T-helper 2 cell (primary cell): ENCODE data around the gene RIT2.

Experiments
- DNase-seq, 5 experiments: peaks; one replicate each; pipeline versions ENCODE4 v3.0.0 to v3.0.0-alpha.2; 2012 to 2022
- total RNA-seq, 2 donors: gene quantifications; one replicate each; lab custom pipeline; 2026; lab: John Stamatoyannopoulos, UW

RIT2 gene
- 0 to 0.07 reads per million in 2 donors for total RNA-seq

- DNase-seq: no peak
Measured at GRCh38 chr18:43115076-43115921, at the start of gene RIT2. Gene RIT2, minus strand, starts transcription at chr18:43115685.

GRCh38 chr18:43161528-43161927, 46.0 kb upstream of the RIT2 start:
- DNase-seq: no peak

- DNase-seq: no peak
Measured at GRCh38 chr18:43160509-43160908, 45.0 kb upstream of the RIT2 start.

GRCh38 chr18:43159926-43160325, 44.4 kb upstream of the RIT2 start:
- no peak for DNase-seq

GRCh38 chr18:43159086-43159770, 43.7 kb upstream of the RIT2 start:
- DNase-seq: no peak

GRCh38 chr18:43158381-43158780, 42.9 kb upstream of the RIT2 start:
- no peak for DNase-seq

- DNase-seq: no peak
Measured at GRCh38 chr18:43155842-43156241, 40.4 kb upstream of the RIT2 start.

- no peak for DNase-seq
Measured at GRCh38 chr18:43148231-43148630, 32.7 kb upstream of the RIT2 start.

- DNase-seq: no peak
Measured at GRCh38 chr18:43141208-43141607, 25.7 kb upstream of the RIT2 start.

GRCh38 chr18:43139288-43139946, 23.9 kb upstream of the RIT2 start:
- peak in 1 of 5 experiments; percentile 7 for DNase-seq

GRCh38 chr18:43134876-43135275, 19.4 kb upstream of the RIT2 start:
- no peak for DNase-seq

GRCh38 chr18:43130716-43131260, 15.3 kb upstream of the RIT2 start:
- no peak for DNase-seq

GRCh38 chr18:43129946-43130524, 14.6 kb upstream of the RIT2 start:
- peak in 1 of 5 experiments; percentile 7 for DNase-seq

- DNase-seq: no peak
Measured at GRCh38 chr18:43125471-43125870, 10.0 kb upstream of the RIT2 start.

- DNase-seq: no peak
Measured at GRCh38 chr18:43122955-43123354, 7.5 kb upstream of the RIT2 start.

GRCh38 chr18:43116699-43117294, 1.3 kb upstream of the RIT2 start:
- no peak for DNase-seq

- DNase-seq: no peak
Measured at GRCh38 chr18:43113220-43113895, 2.1 kb downstream of the RIT2 start.

- no peak for DNase-seq
Measured at GRCh38 chr18:43108882-43109281, 6.6 kb downstream of the RIT2 start.

GRCh38 chr18:43108469-43108868, 7.0 kb downstream of the RIT2 start:
- DNase-seq: no peak

GRCh38 chr18:43093646-43094045, 21.8 kb downstream of the RIT2 start:
- DNase-seq: no peak

- no peak for DNase-seq
Measured at GRCh38 chr18:43092539-43092938, 22.9 kb downstream of the RIT2 start.

GRCh38 chr18:43081396-43081795, 34.1 kb downstream of the RIT2 start:
- no peak for DNase-seq
